Ishikawa (cell line): ENCODE results near the gene GRK3.
A peak's percentile ranks its signal among the peaks of the same experiment; 100 is the strongest.

ENCODE experiments used
- CEBPB ChIP-seq: IDR thresholded peaks from 2 replicates; pipeline ENCODE4 v1.6.1; 2012
- CREB1 ChIP-seq: IDR thresholded peaks from 2 replicates; pipeline ENCODE4 v1.6.1; 2012; ENCODE audit warnings: low read depth
- EGR1 ChIP-seq: IDR thresholded peaks from 2 replicates; pipeline ENCODE4 v1.6.1; 2012
- EP300 ChIP-seq: IDR thresholded peaks from 2 replicates; pipeline ENCODE4 v1.6.1; 2012; ENCODE audit warnings: borderline replicate concordance
- NFIC ChIP-seq: IDR thresholded peaks from 2 replicates; pipeline ENCODE4 v1.6.1; 2012
- TEAD4 ChIP-seq: IDR thresholded peaks from 2 replicates; pipeline ENCODE4 v1.6.1; 2012
- ZBTB7A ChIP-seq: IDR thresholded peaks from 2 replicates; pipeline ENCODE4 v1.6.1; 2012; ENCODE audit warnings: low read depth
- TF ChIP-seq, protein P1 (sequence below): IDR thresholded peaks from 2 replicates; pipeline ENCODE4 v1.6.1; 2012
- TF ChIP-seq, protein P2 (sequence below): IDR thresholded peaks from 2 replicates; pipeline ENCODE4 v1.6.1; 2012; ENCODE audit warnings: low read depth, mild to moderate bottlenecking

DNA sequence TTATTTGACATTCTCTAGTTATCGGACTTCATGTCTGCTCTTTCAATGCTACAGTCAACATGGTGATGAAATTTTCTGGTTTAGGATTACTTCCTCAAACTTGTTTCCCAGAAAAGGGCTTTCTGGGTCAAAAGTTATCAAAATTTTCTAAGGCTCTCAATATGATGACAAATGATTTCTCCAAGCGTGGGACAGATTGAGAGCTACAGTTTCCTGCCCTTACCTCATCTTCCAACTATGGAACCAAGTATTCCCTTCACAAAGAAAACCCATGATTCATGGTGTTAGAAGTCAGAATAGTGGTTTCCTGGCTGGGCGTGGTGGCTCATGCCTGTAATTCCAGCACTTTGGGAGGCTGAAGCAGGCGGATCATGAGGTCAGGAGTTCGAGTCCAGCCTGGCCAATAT, 195.4 kb downstream of the GRK3 start:
- TF ChIP-seq, protein P1, sequence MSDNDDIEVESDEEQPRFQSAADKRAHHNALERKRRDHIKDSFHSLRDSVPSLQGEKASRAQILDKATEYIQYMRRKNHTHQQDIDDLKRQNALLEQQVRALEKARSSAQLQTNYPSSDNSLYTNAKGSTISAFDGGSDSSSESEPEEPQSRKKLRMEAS = no peak
- TF ChIP-seq, protein P2, sequence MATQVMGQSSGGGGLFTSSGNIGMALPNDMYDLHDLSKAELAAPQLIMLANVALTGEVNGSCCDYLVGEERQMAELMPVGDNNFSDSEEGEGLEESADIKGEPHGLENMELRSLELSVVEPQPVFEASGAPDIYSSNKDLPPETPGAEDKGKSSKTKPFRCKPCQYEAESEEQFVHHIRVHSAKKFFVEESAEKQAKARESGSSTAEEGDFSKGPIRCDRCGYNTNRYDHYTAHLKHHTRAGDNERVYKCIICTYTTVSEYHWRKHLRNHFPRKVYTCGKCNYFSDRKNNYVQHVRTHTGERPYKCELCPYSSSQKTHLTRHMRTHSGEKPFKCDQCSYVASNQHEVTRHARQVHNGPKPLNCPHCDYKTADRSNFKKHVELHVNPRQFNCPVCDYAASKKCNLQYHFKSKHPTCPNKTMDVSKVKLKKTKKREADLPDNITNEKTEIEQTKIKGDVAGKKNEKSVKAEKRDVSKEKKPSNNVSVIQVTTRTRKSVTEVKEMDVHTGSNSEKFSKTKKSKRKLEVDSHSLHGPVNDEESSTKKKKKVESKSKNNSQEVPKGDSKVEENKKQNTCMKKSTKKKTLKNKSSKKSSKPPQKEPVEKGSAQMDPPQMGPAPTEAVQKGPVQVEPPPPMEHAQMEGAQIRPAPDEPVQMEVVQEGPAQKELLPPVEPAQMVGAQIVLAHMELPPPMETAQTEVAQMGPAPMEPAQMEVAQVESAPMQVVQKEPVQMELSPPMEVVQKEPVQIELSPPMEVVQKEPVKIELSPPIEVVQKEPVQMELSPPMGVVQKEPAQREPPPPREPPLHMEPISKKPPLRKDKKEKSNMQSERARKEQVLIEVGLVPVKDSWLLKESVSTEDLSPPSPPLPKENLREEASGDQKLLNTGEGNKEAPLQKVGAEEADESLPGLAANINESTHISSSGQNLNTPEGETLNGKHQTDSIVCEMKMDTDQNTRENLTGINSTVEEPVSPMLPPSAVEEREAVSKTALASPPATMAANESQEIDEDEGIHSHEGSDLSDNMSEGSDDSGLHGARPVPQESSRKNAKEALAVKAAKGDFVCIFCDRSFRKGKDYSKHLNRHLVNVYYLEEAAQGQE = no peak
- TF ChIP-seq NFIC = no peak
- TF ChIP-seq EGR1 = no peak
- no peak for TF ChIP-seq CEBPB
- no peak for TF ChIP-seq CREB1
- TF ChIP-seq TEAD4 = 0 out of 2 replicates have a peak, but pooled peaks have one; percentile 15
- TF ChIP-seq ZBTB7A = no peak
- 0 out of 2 replicates have a peak, but pooled peaks have one; percentile 23 for TF ChIP-seq EP300
